Ishikawa (cell line): ENCODE data around the gene BNIPL.

Source experiments
- CEBPB ChIP-seq: IDR thresholded peaks from 2 replicates; pipeline ENCODE4 v1.6.1; 2012
- CREB1 ChIP-seq: IDR thresholded peaks from 2 replicates; pipeline ENCODE4 v1.6.1; 2012; ENCODE audit warnings: low read depth
- EGR1 ChIP-seq: IDR thresholded peaks from 2 replicates; pipeline ENCODE4 v1.6.1; 2012
- EP300 ChIP-seq: IDR thresholded peaks from 2 replicates; pipeline ENCODE4 v1.6.1; 2012; ENCODE audit warnings: borderline replicate concordance
- FOXM1 ChIP-seq: IDR thresholded peaks from 2 replicates; pipeline ENCODE4 v1.6.1; 2012; ENCODE audit warnings: low read depth, borderline replicate concordance
- NFIC ChIP-seq: IDR thresholded peaks from 2 replicates; pipeline ENCODE4 v1.6.1; 2012
- RAD21 ChIP-seq: IDR thresholded peaks from 2 replicates; pipeline ENCODE4 v1.6.1; 2012; ENCODE audit warnings: low read depth
- TAF1 ChIP-seq: IDR thresholded peaks from 2 replicates; pipeline ENCODE4 v1.6.1; 2012; ENCODE audit warnings: low read depth, mild to moderate bottlenecking
- TCF12 ChIP-seq: IDR thresholded peaks from 2 replicates; pipeline ENCODE4 v1.6.1; 2012; ENCODE audit warnings: low read depth
- TEAD4 ChIP-seq: IDR thresholded peaks from 2 replicates; pipeline ENCODE4 v1.6.1; 2012
- YY1 ChIP-seq: IDR thresholded peaks from 2 replicates; pipeline ENCODE4 v1.6.1; 2012; ENCODE audit warnings: low read depth
- ZBTB7A ChIP-seq: IDR thresholded peaks from 2 replicates; pipeline ENCODE4 v1.6.1; 2012; ENCODE audit warnings: low read depth
- TF ChIP-seq, protein P1 (sequence below): IDR thresholded peaks from 2 replicates; pipeline ENCODE4 v1.6.1; 2012; ENCODE audit warnings: low read depth, mild to moderate bottlenecking
- TF ChIP-seq, protein P2 (sequence below): IDR thresholded peaks from 2 replicates; pipeline ENCODE4 v1.6.1; 2012
- TF ChIP-seq, protein P3 (sequence below): IDR thresholded peaks from 2 replicates; pipeline ENCODE4 v1.6.1; 2012

Gene BNIPL, protein sequence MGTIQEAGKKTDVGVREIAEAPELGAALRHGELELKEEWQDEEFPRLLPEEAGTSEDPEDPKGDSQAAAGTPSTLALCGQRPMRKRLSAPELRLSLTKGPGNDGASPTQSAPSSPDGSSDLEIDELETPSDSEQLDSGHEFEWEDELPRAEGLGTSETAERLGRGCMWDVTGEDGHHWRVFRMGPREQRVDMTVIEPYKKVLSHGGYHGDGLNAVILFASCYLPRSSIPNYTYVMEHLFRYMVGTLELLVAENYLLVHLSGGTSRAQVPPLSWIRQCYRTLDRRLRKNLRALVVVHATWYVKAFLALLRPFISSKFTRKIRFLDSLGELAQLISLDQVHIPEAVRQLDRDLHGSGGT

DNA sequence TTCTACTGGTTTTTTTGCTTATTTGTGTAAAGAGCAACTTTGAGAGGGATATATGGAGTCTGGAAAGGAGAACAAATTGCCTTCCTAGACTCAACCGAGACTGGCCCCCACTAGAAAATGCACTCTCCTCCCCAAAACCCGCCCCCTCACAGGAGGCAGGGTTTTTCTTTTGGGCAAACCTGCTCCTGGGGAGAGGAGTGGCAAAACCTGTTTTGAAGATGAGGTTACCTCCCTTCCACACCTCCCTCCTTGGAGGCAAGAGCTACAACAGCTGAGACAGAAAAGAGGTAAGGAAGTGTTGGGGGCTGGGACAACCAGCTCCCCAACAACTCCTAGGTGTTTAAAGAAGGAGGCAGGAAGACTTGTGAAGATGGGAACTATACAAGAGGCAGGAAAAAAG lies at the start of gene BNIPL:
BNIPL (plus strand) TSS at position 231 of the 400 bp plus-strand sequence; CDS start at position 371, 140 bp downstream.
- TF ChIP-seq NFIC (no peak), TCF12 (0 out of 2 replicates have a peak, but pooled peaks have one; percentile 23), TEAD4 (no peak), RAD21 (no peak), YY1 (no peak), TAF1 (no peak), CREB1 (no peak), EP300 (no peak), EGR1 (peak; percentile 39; the same call in 1 of the 2 replicates), CEBPB (no peak), FOXM1 (no peak)
- TF ChIP-seq, protein P1, sequence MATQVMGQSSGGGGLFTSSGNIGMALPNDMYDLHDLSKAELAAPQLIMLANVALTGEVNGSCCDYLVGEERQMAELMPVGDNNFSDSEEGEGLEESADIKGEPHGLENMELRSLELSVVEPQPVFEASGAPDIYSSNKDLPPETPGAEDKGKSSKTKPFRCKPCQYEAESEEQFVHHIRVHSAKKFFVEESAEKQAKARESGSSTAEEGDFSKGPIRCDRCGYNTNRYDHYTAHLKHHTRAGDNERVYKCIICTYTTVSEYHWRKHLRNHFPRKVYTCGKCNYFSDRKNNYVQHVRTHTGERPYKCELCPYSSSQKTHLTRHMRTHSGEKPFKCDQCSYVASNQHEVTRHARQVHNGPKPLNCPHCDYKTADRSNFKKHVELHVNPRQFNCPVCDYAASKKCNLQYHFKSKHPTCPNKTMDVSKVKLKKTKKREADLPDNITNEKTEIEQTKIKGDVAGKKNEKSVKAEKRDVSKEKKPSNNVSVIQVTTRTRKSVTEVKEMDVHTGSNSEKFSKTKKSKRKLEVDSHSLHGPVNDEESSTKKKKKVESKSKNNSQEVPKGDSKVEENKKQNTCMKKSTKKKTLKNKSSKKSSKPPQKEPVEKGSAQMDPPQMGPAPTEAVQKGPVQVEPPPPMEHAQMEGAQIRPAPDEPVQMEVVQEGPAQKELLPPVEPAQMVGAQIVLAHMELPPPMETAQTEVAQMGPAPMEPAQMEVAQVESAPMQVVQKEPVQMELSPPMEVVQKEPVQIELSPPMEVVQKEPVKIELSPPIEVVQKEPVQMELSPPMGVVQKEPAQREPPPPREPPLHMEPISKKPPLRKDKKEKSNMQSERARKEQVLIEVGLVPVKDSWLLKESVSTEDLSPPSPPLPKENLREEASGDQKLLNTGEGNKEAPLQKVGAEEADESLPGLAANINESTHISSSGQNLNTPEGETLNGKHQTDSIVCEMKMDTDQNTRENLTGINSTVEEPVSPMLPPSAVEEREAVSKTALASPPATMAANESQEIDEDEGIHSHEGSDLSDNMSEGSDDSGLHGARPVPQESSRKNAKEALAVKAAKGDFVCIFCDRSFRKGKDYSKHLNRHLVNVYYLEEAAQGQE, result no peak
- TF ChIP-seq, protein P2, sequence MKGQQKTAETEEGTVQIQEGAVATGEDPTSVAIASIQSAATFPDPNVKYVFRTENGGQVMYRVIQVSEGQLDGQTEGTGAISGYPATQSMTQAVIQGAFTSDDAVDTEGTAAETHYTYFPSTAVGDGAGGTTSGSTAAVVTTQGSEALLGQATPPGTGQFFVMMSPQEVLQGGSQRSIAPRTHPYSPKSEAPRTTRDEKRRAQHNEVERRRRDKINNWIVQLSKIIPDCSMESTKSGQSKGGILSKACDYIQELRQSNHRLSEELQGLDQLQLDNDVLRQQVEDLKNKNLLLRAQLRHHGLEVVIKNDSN, result no peak
- TF ChIP-seq, protein P3, sequence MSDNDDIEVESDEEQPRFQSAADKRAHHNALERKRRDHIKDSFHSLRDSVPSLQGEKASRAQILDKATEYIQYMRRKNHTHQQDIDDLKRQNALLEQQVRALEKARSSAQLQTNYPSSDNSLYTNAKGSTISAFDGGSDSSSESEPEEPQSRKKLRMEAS, result no peak

DNA sequence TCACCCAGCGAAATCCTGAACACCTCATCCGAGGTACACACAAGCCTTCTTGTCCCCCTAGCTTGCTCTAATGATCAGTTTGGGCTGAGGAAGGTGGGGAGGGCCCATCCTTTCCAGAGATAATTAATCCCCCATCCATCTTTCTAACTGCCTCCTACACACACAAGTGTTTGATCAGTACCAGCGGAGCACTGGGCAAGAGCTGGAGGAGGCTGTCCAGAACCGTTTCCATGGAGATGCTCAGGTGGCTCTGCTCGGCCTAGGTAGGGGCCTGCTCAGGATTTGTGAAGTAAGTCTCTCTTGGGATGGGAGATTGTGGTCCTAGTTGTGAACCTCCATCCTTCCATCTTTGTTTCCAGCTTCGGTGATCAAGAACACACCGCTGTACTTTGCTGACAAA lies 48.5 kb upstream of the BNIPL start:
- TF ChIP-seq CEBPB, result no peak
- TF ChIP-seq, protein P1, result no peak
- TF ChIP-seq FOXM1, result no peak
- no peak for TF ChIP-seq NFIC
- TF ChIP-seq ZBTB7A, result no peak
- no peak for TF ChIP-seq CREB1

DNA sequence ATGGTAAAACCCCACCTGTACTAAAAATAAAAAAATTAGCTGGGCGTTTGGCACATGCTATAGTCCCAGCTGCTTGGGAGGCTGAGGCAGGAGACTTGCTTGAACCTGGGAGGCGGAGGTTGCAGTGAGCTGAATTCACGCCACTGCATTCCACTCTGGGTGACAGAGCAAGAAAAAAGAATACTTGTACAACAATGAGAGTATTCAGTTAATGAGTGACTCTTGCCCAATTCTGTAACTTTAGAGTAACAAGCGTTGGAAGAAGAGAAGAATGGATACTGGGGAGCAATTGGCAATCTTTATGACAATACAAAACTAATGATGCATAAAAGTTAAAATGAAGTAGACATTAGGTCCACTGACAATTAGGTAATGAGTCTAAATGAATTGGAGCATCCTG lies 43.8 kb upstream of the BNIPL start:
- TF ChIP-seq EP300, result no peak
- TF ChIP-seq NFIC, result no peak
- TF ChIP-seq, protein P3, result no peak
- no peak for TF ChIP-seq YY1

DNA sequence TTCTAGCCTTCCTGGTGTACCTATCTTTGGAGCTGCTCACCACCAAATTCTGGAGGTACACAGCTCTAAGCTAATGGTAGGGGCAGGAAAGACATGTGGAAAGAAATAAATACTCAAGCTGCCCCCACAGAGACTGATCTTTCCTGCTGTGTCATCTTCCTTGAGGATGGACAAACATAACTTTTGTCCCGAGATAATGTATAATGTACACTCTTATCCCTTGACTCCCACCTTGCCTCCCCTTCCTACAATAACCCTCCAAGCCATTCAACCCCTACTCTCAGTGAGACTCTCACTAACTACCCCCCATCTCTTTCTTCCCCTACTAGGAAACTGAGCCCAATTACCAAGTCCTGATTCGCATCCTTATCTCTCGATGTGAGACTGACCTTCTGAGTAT lies 42.1 kb upstream of the BNIPL start:
- TF ChIP-seq EGR1 (no peak), ZBTB7A (no peak), TAF1 (no peak), CREB1 (no peak), FOXM1 (no peak), CEBPB (no peak), TCF12 (no peak)

DNA sequence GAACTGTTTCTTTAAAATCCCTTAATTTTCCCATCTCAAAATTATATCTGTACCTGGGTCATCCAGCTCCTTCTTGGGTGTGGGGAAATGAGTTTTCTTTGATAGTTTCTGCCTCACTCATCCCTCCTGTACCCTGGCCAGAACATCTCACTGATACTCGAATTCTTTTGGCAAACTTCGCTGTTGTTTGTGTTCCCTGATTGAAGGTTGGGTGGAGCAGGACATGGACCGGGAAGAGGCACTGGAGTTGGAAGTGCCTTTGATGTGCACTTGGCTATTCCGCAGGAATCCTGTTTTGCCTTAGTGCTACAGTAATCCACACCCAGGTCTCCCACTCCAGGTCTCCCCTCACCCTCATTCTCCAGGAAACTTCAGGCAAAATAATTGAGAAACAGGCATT lies 40.9 kb upstream of the BNIPL start:
- TF ChIP-seq YY1 (no peak), RAD21 (no peak), CEBPB (no peak), NFIC (no peak), CREB1 (no peak), EGR1 (no peak), TAF1 (no peak), TCF12 (no peak), TEAD4 (no peak)
- TF ChIP-seq, protein P3, result no peak
- TF ChIP-seq, protein P1, result no peak
- TF ChIP-seq, protein P2, result no peak
